ENCODE results near the gene FOXD1. TPM values are rescaled to one million over a fixed set of nuclear protein-coding genes. Genes with fewer than 3 reads are reported as not detected.

Gene FOXD1
- total and polyA plus RNA-seq, 7 donors: 0.15 to 0.94 (median 0.32) TPM; not detected in 1

DNA sequence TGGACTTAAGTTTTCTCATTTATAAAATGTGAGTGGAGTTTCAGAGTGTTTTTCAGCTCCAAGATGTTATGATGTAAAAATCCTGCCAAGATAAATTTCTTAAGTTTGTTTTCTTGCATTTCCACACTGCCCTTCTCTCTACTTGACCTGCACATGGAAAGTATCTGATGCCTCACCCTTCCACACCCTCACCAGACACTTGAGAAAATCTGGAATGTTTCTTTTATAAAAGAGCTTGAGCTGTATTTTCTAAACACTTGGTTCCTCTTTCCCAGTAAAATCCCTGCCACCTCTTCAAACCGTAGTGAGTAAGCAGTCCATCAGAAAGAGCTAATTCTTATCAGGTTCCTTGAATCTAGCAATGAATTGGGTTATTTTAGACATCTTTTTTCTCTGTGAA is 42.9 kb downstream of the FOXD1 start:
- Histone ChIP-seq H3K9me3 (no peaks in the 10 kb centered on the region), H3K4me1 (no peaks in the 10 kb centered on the region), H3K27me3 (ENCODE audit: insufficient read depth in 3 of 3, low read length in 2 of 3) (peaks cover 0 to 7% (median 4%) of the 10 kb centered on the region in 3 donors), H3K27ac (no peak overlapping the region), H3K4me3 (no peak overlapping the region), H3K36me3 (ENCODE audit: insufficient read depth in 1 of 2, low read depth in 1 of 2) (no peaks in the 10 kb centered on the region)
- DNase-seq (no peak), ATAC-seq (no peak)
- 38 to 59% (median 41%) methylated on average over 1 of the region's 1 CpG for WGBS, 3 donors
- intact Hi-C loops (cut with DNase I): loop anchor here in 1 of 2 donors (10.0 kb wide), 1 partner anchor 1501 kb away; no protein-coding TSS in a partner anchor
- TF ChIP-seq, protein P1, sequence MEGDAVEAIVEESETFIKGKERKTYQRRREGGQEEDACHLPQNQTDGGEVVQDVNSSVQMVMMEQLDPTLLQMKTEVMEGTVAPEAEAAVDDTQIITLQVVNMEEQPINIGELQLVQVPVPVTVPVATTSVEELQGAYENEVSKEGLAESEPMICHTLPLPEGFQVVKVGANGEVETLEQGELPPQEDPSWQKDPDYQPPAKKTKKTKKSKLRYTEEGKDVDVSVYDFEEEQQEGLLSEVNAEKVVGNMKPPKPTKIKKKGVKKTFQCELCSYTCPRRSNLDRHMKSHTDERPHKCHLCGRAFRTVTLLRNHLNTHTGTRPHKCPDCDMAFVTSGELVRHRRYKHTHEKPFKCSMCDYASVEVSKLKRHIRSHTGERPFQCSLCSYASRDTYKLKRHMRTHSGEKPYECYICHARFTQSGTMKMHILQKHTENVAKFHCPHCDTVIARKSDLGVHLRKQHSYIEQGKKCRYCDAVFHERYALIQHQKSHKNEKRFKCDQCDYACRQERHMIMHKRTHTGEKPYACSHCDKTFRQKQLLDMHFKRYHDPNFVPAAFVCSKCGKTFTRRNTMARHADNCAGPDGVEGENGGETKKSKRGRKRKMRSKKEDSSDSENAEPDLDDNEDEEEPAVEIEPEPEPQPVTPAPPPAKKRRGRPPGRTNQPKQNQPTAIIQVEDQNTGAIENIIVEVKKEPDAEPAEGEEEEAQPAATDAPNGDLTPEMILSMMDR (IDR thresholded peaks at IDR 0.05): no peak

DNA sequence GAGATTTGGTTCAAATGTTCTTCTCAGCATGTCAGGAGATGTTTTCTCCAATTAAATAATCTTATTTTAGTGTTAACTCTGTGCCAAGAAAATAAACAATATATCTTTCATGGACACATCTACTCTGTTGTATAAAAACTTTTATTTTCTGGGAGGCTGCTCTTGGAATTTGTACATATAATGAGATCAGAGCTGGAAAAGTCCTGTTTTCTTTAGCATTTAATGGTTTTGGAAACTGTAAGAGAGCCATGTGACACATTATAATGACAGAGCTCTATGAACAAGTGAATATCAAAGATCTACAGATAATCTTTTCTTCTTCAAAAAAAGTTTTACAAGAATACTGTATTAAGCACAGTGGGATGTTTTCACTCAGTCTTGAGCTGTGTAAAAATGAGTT is 48.8 kb downstream of the FOXD1 start:
- Histone ChIP-seq H3K4me1 (no peaks in the 10 kb centered on the region), H3K27me3 (ENCODE audit: insufficient read depth in 3 of 3, low read length in 2 of 3) (peaks cover 0 to 4% (median 3%) of the 10 kb centered on the region in 3 donors), H3K4me3 (no peak overlapping the region), H3K9me3 (no peaks in the 10 kb centered on the region), H3K27ac (no peak overlapping the region), H3K36me3 (ENCODE audit: insufficient read depth in 1 of 2, low read depth in 1 of 2) (no peaks in the 10 kb centered on the region)
- ATAC-seq (no peak), DNase-seq (no peak)
- intact Hi-C loops (cut with DNase I): loop anchor here in 1 of 2 donors (10.0 kb wide), 1 partner anchor 1495 kb away; no protein-coding TSS in a partner anchor
- TF ChIP-seq, protein P1 (IDR thresholded peaks at IDR 0.05): no peak

Other genes with a start within 250 kb of the FOXD1 start
- 100 to 1,000 TPM; 451 to 591 (median 525) TPM for gene BTF3, start 49.7 kb upstream of the FOXD1 start, total RNA-seq
- gene BTF3, start 49.7 kb upstream of the FOXD1 start, polyA plus RNA-seq: 1,000 to 10,000 TPM in 1 of 3 donors, 100 to 1,000 TPM in 2; 664 to 1,021 (median 727) TPM
- 10 to 100 TPM in 1 of 4 donors, 1 to 10 TPM in 3; 7.8 to 12.2 (median 9.0) TPM for gene ANKRA2, start 116.9 kb upstream of the FOXD1 start, total RNA-seq
- 10 to 100 TPM in 1 of 3 donors, 1 to 10 TPM in 2; 5.0 to 11.5 (median 5.5) TPM for gene ANKRA2, start 116.9 kb upstream of the FOXD1 start, polyA plus RNA-seq
- 10 to 100 TPM; 12.4 to 21.2 (median 17.6) TPM for gene UTP15, start 117.0 kb upstream of the FOXD1 start, total RNA-seq
- 10 to 100 TPM in 1 of 3 donors, 1 to 10 TPM in 2; 7.9 to 11.7 (median 9.4) TPM for gene UTP15, start 117.0 kb upstream of the FOXD1 start, polyA plus RNA-seq
- 1 to 10 TPM in 3 of 4 donors, under 1 TPM in 1; 0.69 to 1.3 (median 1.1) TPM for gene ARHGEF28, start 177.4 kb upstream of the FOXD1 start, total RNA-seq
- under 1 TPM; 0.39 to 1.00 (median 0.93) TPM for gene ARHGEF28, start 177.4 kb upstream of the FOXD1 start, polyA plus RNA-seq

All from psoas muscle (tissue), 8 donors.